Stomach smooth muscle (tissue), 2 donors: ENCODE results near the gene COL25A1.

Source experiments
- H3K27ac ChIP-seq: one replicate; pipeline ENCODE4 v1.7.0; 2013; ENCODE audit warnings: mild to moderate bottlenecking, low read length, inconsistent platforms
- H3K27me3 ChIP-seq, 2 donors: one replicate each; pipeline ENCODE4 v1.7.0; 2013; ENCODE audit warnings: low read length in 2 of 2; ENCODE audit not compliant: insufficient read depth in 2 of 2, control insufficient read depth in 1 of 2
- H3K36me3 ChIP-seq, 2 donors: one replicate each; pipeline ENCODE4 v1.7.0; 2013; ENCODE audit warnings: low read length in 2 of 2; ENCODE audit not compliant: control insufficient read depth in 2 of 2, insufficient read depth in 2 of 2
- H3K4me1 ChIP-seq: one replicate; pipeline ENCODE4 v1.7.0; 2013; ENCODE audit warnings: low read length; ENCODE audit not compliant: control insufficient read depth, insufficient read depth
- H3K4me3 ChIP-seq, 2 donors: one replicate each; pipeline ENCODE4 v1.7.0; 2013; ENCODE audit warnings: low read length in 2 of 2
- H3K9ac ChIP-seq, 2 donors: one replicate each; pipeline ENCODE4 v1.7.0; 2013; ENCODE audit warnings: low read length in 2 of 2, mild to moderate bottlenecking in 1 of 2
- H3K9me3 ChIP-seq, 2 donors: one replicate each; pipeline ENCODE4 v1.7.0; 2013; ENCODE audit warnings: low read length in 2 of 2; ENCODE audit not compliant: control insufficient read depth in 2 of 2
- donor health status: healthy.
- donor health status: Pancreatic carcinoma.

The COL25A1 gene

GRCh38 chr4:108920395-108921087, 381.9 kb downstream of the COL25A1 start:
- Histone ChIP-seq H3K4me3 (no peak overlapping the region), H3K27me3 (no peaks in the 10 kb centered on the region), H3K9me3 (no peaks in the 10 kb centered on the region), H3K4me1 (no peaks in the 10 kb centered on the region), H3K9ac (no peak overlapping the region), H3K36me3 (no peaks in the 10 kb centered on the region), H3K27ac (no peak overlapping the region)

- Histone ChIP-seq H3K9me3 (no peaks in the 10 kb centered on the region), H3K27me3 (no peaks in the 10 kb centered on the region), H3K4me1 (no peaks in the 10 kb centered on the region), H3K9ac (no peak overlapping the region), H3K27ac (no peak overlapping the region), H3K4me3 (no peak overlapping the region), H3K36me3 (no peaks in the 10 kb centered on the region)
Observed at GRCh38 chr4:108919226-108919893, 383.1 kb downstream of the COL25A1 start.

GRCh38 chr4:108917255-108917654, 385.2 kb downstream of the COL25A1 start:
- Histone ChIP-seq H3K27me3 (no peaks in the 10 kb centered on the region), H3K4me1 (no peaks in the 10 kb centered on the region), H3K36me3 (no peaks in the 10 kb centered on the region), H3K4me3 (no peak overlapping the region), H3K9ac (no peak overlapping the region), H3K9me3 (no peaks in the 10 kb centered on the region), H3K27ac (no peak overlapping the region)

- Histone ChIP-seq H3K27me3 (no peaks in the 10 kb centered on the region), H3K4me3 (no peak overlapping the region), H3K36me3 (no peaks in the 10 kb centered on the region), H3K9me3 (no peaks in the 10 kb centered on the region), H3K9ac (no peak overlapping the region), H3K27ac (no peak overlapping the region), H3K4me1 (no peaks in the 10 kb centered on the region)
Observed at GRCh38 chr4:108916638-108917037, 385.8 kb downstream of the COL25A1 start.

GRCh38 chr4:108906866-108907367, 395.5 kb downstream of the COL25A1 start:
- no peaks in the 10 kb centered on the region for H3K9me3 ChIP-seq
- H3K9ac ChIP-seq: no peak overlapping the region
- H3K27me3 ChIP-seq: no peaks in the 10 kb centered on the region
- no peak overlapping the region for H3K27ac ChIP-seq
- no peaks in the 10 kb centered on the region for H3K36me3 ChIP-seq
- H3K4me1 ChIP-seq: no peaks in the 10 kb centered on the region
- H3K4me3 ChIP-seq: no peak overlapping the region

- Histone ChIP-seq H3K4me1 (no peaks in the 10 kb centered on the region), H3K9me3 (no peaks in the 10 kb centered on the region), H3K36me3 (no peaks in the 10 kb centered on the region), H3K27me3 (no peaks in the 10 kb centered on the region), H3K9ac (no peak overlapping the region), H3K27ac (no peak overlapping the region), H3K4me3 (no peak overlapping the region)
Observed at GRCh38 chr4:108906006-108906405, 396.5 kb downstream of the COL25A1 start.

- no peaks in the 10 kb centered on the region for H3K36me3 ChIP-seq
- no peak overlapping the region for H3K4me3 ChIP-seq
- H3K4me1 ChIP-seq: no peaks in the 10 kb centered on the region
- no peaks in the 10 kb centered on the region for H3K9me3 ChIP-seq
- H3K27me3 ChIP-seq: no peaks in the 10 kb centered on the region
- H3K27ac ChIP-seq: no peak overlapping the region
- no peak overlapping the region for H3K9ac ChIP-seq
Observed at GRCh38 chr4:108903464-108904221, 398.8 kb downstream of the COL25A1 start.

GRCh38 chr4:108902769-108903168, 399.7 kb downstream of the COL25A1 start:
- Histone ChIP-seq H3K27ac (no peak overlapping the region), H3K4me1 (no peaks in the 10 kb centered on the region), H3K9me3 (no peaks in the 10 kb centered on the region), H3K27me3 (no peaks in the 10 kb centered on the region), H3K9ac (no peak overlapping the region), H3K4me3 (no peak overlapping the region), H3K36me3 (no peaks in the 10 kb centered on the region)

GRCh38 chr4:108901291-108901690, 401.2 kb downstream of the COL25A1 start:
- Histone ChIP-seq H3K27ac (no peak overlapping the region), H3K9ac (no peak overlapping the region), H3K9me3 (no peaks in the 10 kb centered on the region), H3K4me3 (no peak overlapping the region), H3K36me3 (no peaks in the 10 kb centered on the region), H3K27me3 (no peaks in the 10 kb centered on the region), H3K4me1 (no peaks in the 10 kb centered on the region)

GRCh38 chr4:108900018-108900580, 402.4 kb downstream of the COL25A1 start:
- Histone ChIP-seq H3K4me1 (no peaks in the 10 kb centered on the region), H3K36me3 (no peaks in the 10 kb centered on the region), H3K9me3 (no peaks in the 10 kb centered on the region), H3K9ac (no peak overlapping the region), H3K27me3 (no peaks in the 10 kb centered on the region), H3K27ac (no peak overlapping the region), H3K4me3 (no peak overlapping the region)
